ENCODE results near the gene UCP3.

The UCP3 gene

GRCh38 chr11:74014880-74015279 lies 6.0 kb upstream of the UCP3 start (continued):
- no peak for TF ChIP-seq ZNF70 (CRISPR knock-in tag; IDR thresholded peaks at IDR 0.05)
- no peak for TF ChIP-seq CSRNP3 (CRISPR knock-in tag; IDR thresholded peaks at IDR 0.05)
- no peak for TF ChIP-seq ESRRG (CRISPR knock-in tag; IDR thresholded peaks at IDR 0.05)
- TF ChIP-seq OSR1 (CRISPR knock-in tag; IDR thresholded peaks at IDR 0.05): no peak
- no peak for TF ChIP-seq CSDC2 (CRISPR knock-in tag; IDR thresholded peaks at IDR 0.05)
- no peak for TF ChIP-seq TCF4 (CRISPR knock-in tag; IDR thresholded peaks at IDR 0.05; ENCODE audit: borderline replicate concordance)
- no peak for TF ChIP-seq TOX (CRISPR knock-in tag; IDR thresholded peaks at IDR 0.05; ENCODE audit: borderline replicate concordance)
- TF ChIP-seq ZFP30 (CRISPR knock-in tag; IDR thresholded peaks at IDR 0.05): no peak
- no peak for TF ChIP-seq ZFP3 (CRISPR knock-in tag; IDR thresholded peaks at IDR 0.05)

GRCh38 chr11:74013141-74013540 lies 4.3 kb upstream of the UCP3 start:
- no peak for ATAC-seq
- TF ChIP-seq ZC3H10 (CRISPR knock-in tag; IDR thresholded peaks at IDR 0.05): no peak
- TF ChIP-seq CREB5 (CRISPR knock-in tag; IDR thresholded peaks at IDR 0.05; ENCODE audit: low read depth): no peak
- TF ChIP-seq SNAI2 (CRISPR knock-in tag; IDR thresholded peaks at IDR 0.05): no peak
- TF ChIP-seq BACH2 (CRISPR knock-in tag; IDR thresholded peaks at IDR 0.05; ENCODE audit: borderline replicate concordance): no peak
- no peak for TF ChIP-seq PATZ1 (CRISPR knock-in tag; IDR thresholded peaks at IDR 0.05; ENCODE audit: borderline replicate concordance)
- TF ChIP-seq ZFP3 (CRISPR knock-in tag; IDR thresholded peaks at IDR 0.05): no peak
- no peak for TF ChIP-seq POU6F1 (CRISPR knock-in tag; IDR thresholded peaks at IDR 0.05; ENCODE audit: borderline replicate concordance, low read depth)
- TF ChIP-seq RARB (CRISPR knock-in tag; IDR thresholded peaks at IDR 0.05): no peak
- no peak for TF ChIP-seq ZNF8 (CRISPR knock-in tag; IDR thresholded peaks at IDR 0.05)
- TF ChIP-seq ZNF565 (CRISPR knock-in tag; conservative IDR thresholded peaks at IDR 0.05; ENCODE audit: low read depth): no peak
- TF ChIP-seq CSRNP3 (CRISPR knock-in tag; IDR thresholded peaks at IDR 0.05): no peak
- no peak for TF ChIP-seq ARNTL (CRISPR knock-in tag; IDR thresholded peaks at IDR 0.05; ENCODE audit: borderline replicate concordance, low read depth)
- TF ChIP-seq ZNF70 (CRISPR knock-in tag; IDR thresholded peaks at IDR 0.05): no peak
- no peak for TF ChIP-seq OSR1 (CRISPR knock-in tag; IDR thresholded peaks at IDR 0.05)
- no peak for TF ChIP-seq TCF4 (CRISPR knock-in tag; IDR thresholded peaks at IDR 0.05; ENCODE audit: borderline replicate concordance)

GRCh38 chr11:74012074-74012809 lies 3.4 kb upstream of the UCP3 start:
- no peak for ATAC-seq
- TF ChIP-seq CSDC2 (CRISPR knock-in tag; IDR thresholded peaks at IDR 0.05) (no peak), CSRNP3 (CRISPR knock-in tag; IDR thresholded peaks at IDR 0.05) (no peak), TCF4 (CRISPR knock-in tag; IDR thresholded peaks at IDR 0.05; ENCODE audit: borderline replicate concordance) (no peak), ZFP3 (CRISPR knock-in tag; IDR thresholded peaks at IDR 0.05) (no peak), PATZ1 (CRISPR knock-in tag; IDR thresholded peaks at IDR 0.05; ENCODE audit: borderline replicate concordance) (no peak), ISL1 (CRISPR knock-in tag; IDR thresholded peaks at IDR 0.05) (no peak), RARB (CRISPR knock-in tag; IDR thresholded peaks at IDR 0.05) (no peak), ZNF565 (CRISPR knock-in tag; conservative IDR thresholded peaks at IDR 0.05; ENCODE audit: low read depth) (no peak), OSR1 (CRISPR knock-in tag; IDR thresholded peaks at IDR 0.05) (no peak), ZNF70 (CRISPR knock-in tag; IDR thresholded peaks at IDR 0.05) (no peak), GLIS3 (CRISPR knock-in tag; IDR thresholded peaks at IDR 0.05) (no peak), PPARA (CRISPR knock-in tag; IDR thresholded peaks at IDR 0.05; ENCODE audit: borderline replicate concordance) (no peak), CREB5 (CRISPR knock-in tag; IDR thresholded peaks at IDR 0.05; ENCODE audit: low read depth) (no peak), ARNTL (CRISPR knock-in tag; IDR thresholded peaks at IDR 0.05; ENCODE audit: borderline replicate concordance, low read depth) (no peak)

Data from SK-N-SH treated with all-trans-retinoic acid at 6 μM for 48 hours (cell line).